ENCODE measurements around the gene GSG1L. TPM values are rescaled to one million over a fixed set of nuclear protein-coding genes. Genes with fewer than 3 reads are reported as not detected.
A peak's percentile ranks its signal among the peaks of the same experiment; 100 is the strongest.

The GSG1L gene
- total and polyA plus RNA-seq, 5 donors: 29.5 to 44.8 (median 33.4) TPM

DNA sequence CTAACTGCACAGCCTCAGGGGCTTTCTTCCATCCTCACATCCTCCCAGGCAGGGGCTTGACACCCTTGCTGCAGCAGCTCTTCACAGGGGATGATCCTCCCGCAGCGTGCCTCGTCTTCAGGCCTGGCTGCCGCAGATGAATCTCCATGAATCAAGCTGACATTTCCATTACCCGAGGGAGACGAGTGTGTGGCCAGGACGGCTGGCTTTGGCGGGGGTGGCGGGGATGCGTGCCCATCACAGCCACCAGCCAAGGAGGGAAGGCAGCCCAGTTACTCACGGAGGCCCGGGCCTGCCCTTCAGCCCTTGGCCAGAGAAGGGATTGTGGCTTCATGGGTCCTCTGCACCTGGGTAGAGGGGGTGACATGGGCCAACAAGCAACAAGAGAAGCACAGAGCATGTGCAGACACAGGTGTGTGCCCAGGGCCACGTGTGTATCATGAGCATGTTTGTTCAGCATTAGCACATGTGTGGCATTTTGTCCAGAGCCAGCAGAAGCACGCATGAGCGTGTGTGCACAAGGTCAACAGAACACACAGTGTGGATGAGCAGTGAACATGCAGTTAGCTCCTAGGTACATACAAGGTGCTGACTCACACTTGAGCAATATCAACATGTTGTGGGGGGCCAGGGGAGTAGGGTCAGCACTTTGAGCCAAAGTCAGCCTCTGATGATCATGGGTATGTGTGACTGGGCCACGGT is 277.1 kb downstream of the GSG1L start:
- ATAC-seq: no peak
- 79% methylated on average over 16 of the region's 16 CpGs for WGBS
- no peaks in the 10 kb centered on the region for H3K9me3 ChIP-seq (ENCODE audit: control insufficient read depth, low read length)
- no peaks in the 10 kb centered on the region for H3K4me1 ChIP-seq (ENCODE audit: control insufficient read depth, insufficient read depth, low read length)
- H3K27ac ChIP-seq (ENCODE audit: low read length): no peak overlapping the region
- no peaks in the 10 kb centered on the region for H3K27me3 ChIP-seq (ENCODE audit: control insufficient read depth, insufficient read depth)
- intact Hi-C loops (cut with DNase I): no loop called here
- no peak overlapping the region for H3K4me3 ChIP-seq (ENCODE audit: low read length)
- DNase-seq: no peak

DNA sequence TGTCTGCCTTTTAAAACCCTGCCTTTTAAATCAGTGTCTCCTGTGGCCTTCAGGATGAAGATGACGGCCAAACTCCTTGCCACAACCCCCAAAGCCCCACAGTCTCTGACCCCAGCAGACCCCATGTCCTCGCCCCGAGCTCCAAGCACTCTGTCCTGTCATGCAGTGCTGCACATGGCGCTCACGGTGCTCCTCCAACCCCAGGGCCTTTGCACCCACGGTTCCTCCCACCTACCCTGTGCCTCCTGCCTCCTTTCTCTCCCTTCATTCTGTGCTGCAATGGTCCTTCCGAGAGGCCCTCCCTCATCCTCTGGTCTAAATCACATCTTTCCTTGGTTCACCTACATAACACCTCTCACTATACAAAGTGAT is 278.2 kb downstream of the GSG1L start:
- 91% methylated on average over 7 of the region's 7 CpGs for WGBS
- H3K4me1 ChIP-seq (ENCODE audit: control insufficient read depth, insufficient read depth, low read length): no peaks in the 10 kb centered on the region

DNA sequence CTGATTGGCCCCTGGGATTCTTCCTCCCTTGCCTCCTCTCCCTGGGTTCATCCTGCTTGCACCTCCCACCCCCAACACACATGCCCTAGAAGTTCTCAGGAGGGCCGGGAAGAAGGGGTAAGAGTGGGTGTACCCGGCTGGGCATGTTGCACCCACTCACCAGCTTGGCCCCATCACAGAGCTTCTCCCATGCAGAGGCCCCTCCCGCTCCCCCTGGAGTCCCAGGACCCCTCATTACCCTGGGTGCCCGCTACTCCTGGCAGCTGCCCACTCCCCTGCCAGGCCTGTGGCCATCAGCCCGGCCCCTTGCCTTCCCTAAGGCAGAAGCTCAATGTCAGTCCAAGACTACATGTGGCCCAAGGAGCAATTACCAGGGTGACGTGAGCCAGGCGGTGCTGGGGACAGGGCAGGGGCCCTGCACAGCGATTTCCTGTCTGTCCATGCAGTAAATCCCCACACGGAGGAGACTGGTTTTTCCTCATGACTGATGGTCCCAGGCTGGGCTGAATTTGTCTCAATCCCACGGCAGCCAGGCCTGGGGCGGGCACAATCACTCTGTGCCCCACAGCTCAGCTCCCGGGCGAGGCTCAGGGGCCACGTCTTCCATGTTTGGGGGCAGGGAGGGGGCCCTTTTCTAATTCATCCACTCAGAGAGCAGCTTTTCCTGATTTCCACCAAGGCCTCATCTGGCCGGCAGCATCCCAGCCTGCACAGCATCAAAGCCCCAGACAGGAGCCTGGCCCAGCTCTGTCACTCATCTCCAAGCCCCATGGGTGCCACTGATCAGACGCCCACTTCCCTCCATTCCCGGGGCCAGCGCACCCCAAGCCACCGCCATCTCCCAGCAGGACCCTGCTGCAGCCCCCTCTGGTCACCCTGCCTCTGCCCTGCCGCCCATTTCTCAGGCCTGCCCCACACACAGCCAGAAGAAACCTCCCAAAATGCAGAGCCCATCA is 278.9 kb downstream of the GSG1L start:
- no peak for DNase-seq

More for the DNA sequence above, 278.2 kb downstream of the GSG1L start:
- intact Hi-C loops (cut with DNase I): no loop called here
- no peak for ATAC-seq
- H3K9me3 ChIP-seq (ENCODE audit: control insufficient read depth, low read length): no peaks in the 10 kb centered on the region
- DNase-seq: no peak
- no peak overlapping the region for H3K27ac ChIP-seq (ENCODE audit: low read length)
- no peaks in the 10 kb centered on the region for H3K27me3 ChIP-seq (ENCODE audit: control insufficient read depth, insufficient read depth)
- no peak overlapping the region for H3K4me3 ChIP-seq (ENCODE audit: low read length)

DNA sequence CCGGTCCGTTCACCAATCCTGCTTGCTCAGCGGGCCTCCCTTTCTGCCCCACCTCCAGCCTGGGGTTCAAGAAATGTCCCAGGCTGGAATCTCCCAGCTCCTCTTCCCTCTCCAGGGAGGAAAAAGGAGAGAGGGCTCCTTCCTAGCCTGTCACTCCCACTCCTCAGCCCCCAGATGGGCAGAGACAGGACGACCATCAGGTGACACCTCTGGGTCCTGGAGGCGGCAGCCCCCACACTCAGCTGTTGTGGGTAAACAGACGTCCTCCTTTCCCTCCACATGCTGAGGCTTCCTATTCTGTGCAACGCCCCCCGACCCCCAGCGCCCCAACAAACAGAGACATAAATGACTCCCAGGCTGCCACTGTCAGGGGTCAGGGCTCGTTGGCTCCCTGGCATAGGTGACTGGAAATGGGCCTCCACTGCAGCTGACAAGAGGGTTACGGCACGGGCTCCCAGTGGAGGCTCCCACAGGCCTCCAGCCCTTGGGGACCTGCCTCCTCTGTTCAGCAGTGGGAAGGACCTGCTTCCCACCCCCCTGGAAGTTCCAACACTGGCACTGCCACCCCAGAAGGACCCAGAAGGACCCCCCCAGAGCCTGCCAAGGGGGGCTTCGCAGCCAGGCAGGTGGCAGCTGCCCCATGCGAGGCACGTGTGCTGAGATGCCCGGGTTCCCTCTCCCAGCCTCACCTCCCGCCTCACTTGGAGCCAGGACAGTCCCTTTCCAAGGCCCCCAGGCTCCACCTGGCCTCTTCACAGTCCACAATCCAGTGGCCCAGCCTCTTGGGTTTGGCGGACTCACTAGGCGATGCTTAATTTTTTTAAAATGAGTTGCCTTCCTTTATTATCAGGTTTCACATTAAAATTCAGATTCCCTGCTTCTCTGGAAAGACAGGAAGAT is 281.3 kb downstream of the GSG1L start:
- Histone ChIP-seq H3K4me1 (ENCODE audit: control insufficient read depth, insufficient read depth, low read length) (no peaks in the 10 kb centered on the region), H3K4me3 (ENCODE audit: low read length) (no peak overlapping the region), H3K27ac (ENCODE audit: low read length) (no peak overlapping the region), H3K27me3 (ENCODE audit: control insufficient read depth, insufficient read depth) (no peaks in the 10 kb centered on the region), H3K9me3 (ENCODE audit: control insufficient read depth, low read length) (no peaks in the 10 kb centered on the region)
- WGBS: 74% methylated on average over 19 of the region's 19 CpGs
- no peak for ATAC-seq
- DNase-seq: peak in 1 of 3 donors; percentile 41
- intact Hi-C loops (cut with DNase I): no loop called here

More for the DNA sequence above, 278.9 kb downstream of the GSG1L start:
- no peak for ATAC-seq
- Histone ChIP-seq H3K4me1 (ENCODE audit: control insufficient read depth, insufficient read depth, low read length) (no peaks in the 10 kb centered on the region), H3K27ac (ENCODE audit: low read length) (no peak overlapping the region), H3K27me3 (ENCODE audit: control insufficient read depth, insufficient read depth) (no peaks in the 10 kb centered on the region), H3K9me3 (ENCODE audit: control insufficient read depth, low read length) (no peaks in the 10 kb centered on the region), H3K4me3 (ENCODE audit: low read length) (no peak overlapping the region)
- intact Hi-C loops (cut with DNase I): no loop called here
- 66% methylated on average over 20 of the region's 20 CpGs for WGBS

DNA sequence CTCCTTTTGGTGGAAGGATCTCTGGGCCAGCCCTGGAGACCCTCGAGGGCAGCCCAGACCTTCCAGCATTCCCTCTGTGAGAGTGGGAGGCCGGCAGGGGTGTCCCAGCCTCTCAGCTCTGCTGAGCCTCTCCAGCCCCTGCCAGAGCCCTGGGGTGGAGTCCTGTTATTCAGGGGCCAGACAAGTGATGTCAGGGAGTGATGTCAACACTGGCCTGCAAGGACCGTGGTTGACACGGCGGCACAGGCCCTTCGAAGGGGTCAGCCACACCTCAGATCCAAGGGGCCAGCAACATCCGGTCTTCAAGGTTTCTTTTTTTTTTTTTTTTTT is 282.4 kb downstream of the GSG1L start:
- no peaks in the 10 kb centered on the region for H3K27me3 ChIP-seq (ENCODE audit: control insufficient read depth, insufficient read depth)
- WGBS: 31% methylated on average over 7 of the region's 7 CpGs
- peak; percentile 83 to 89 for ATAC-seq
- H3K4me1 ChIP-seq (ENCODE audit: control insufficient read depth, insufficient read depth, low read length): no peaks in the 10 kb centered on the region
- no peak overlapping the region for H3K4me3 ChIP-seq (ENCODE audit: low read length)
- H3K9me3 ChIP-seq (ENCODE audit: control insufficient read depth, low read length): no peaks in the 10 kb centered on the region
- DNase-seq: peak; percentile 78 to 88 (median 78)
- H3K27ac ChIP-seq (ENCODE audit: low read length): no peak overlapping the region
- intact Hi-C loops (cut with DNase I): no loop called here

DNA sequence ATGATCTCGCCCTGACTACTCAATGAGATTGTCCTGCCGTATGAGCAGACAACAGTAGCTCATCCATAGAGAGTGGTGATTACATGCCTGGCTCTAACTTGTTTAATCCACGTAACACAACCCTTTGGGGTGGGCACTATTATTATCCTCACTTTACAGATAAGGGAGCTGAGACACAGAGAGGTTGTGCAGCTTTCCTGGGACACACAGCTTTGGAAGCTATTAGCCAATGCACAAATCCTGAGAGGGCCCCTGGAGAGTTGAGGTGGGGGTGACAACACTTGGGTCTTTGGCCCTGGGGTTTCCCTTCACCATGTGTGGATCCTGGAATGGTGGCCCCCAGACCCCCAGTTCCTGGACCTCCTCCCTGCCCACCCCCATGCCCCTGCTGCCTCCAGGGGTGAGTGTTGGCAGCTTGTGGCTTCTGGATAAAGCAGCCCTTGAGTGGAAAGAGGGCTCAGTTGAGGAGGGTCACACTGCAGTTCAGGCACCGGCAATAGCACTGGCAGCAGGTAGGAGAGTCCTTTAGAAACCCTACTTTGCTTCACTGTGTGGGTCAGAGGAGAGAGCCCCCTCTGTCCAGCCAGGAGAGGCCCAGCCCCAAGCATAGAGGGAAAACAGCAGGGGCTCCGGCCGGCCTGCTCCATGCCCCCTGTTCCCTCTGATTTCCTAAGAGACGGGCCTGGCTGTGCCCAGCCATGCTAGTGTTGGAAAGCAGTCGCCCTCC is 282.9 kb downstream of the GSG1L start:
- WGBS: 72% methylated on average over 8 of the region's 8 CpGs

DNA sequence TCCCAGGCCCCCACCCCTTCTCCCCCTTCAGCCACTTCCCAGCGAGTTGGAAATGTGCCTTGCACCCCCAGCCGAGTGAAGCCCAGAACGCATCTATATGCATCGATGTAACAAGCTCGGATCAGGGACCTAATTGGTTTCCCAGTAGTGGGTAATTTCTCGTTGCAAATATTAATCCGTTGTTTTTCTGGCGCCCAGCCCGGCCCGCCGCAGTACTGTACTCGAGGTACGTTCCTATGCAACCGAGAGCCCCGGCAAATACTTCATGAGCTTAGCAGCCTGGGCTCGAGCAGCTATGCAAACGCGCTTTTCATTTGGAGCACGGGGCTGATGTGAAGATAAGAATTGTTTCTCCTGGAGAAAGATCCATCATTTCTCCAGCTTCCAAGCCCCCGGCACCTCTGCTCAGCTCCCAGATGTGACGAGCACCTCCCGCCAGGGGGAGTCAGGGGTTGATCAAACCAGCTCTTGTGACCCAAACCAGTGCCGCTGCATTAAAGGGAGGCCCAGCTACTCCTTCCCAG is 283.8 kb downstream of the GSG1L start:
- Histone ChIP-seq H3K4me3 (ENCODE audit: low read length) (no peak overlapping the region), H3K27me3 (ENCODE audit: control insufficient read depth, insufficient read depth) (no peaks in the 10 kb centered on the region), H3K9me3 (ENCODE audit: control insufficient read depth, low read length) (no peaks in the 10 kb centered on the region), H3K4me1 (ENCODE audit: control insufficient read depth, insufficient read depth, low read length) (no peaks in the 10 kb centered on the region), H3K27ac (ENCODE audit: low read length) (no peak overlapping the region)
- ATAC-seq (no peak), DNase-seq (peak in 2 of 3 donors; percentile 44 to 79)
- intact Hi-C loops (cut with DNase I): no loop called here
- WGBS: 62% methylated on average over 23 of the region's 23 CpGs

More for the DNA sequence above, 282.9 kb downstream of the GSG1L start:
- intact Hi-C loops (cut with DNase I): no loop called here
- no peaks in the 10 kb centered on the region for H3K27me3 ChIP-seq (ENCODE audit: control insufficient read depth, insufficient read depth)
- ATAC-seq: peak in 1 of 2 donors; percentile 13
- DNase-seq: no peak
- H3K4me3 ChIP-seq (ENCODE audit: low read length): no peak overlapping the region
- no peaks in the 10 kb centered on the region for H3K9me3 ChIP-seq (ENCODE audit: control insufficient read depth, low read length)
- H3K4me1 ChIP-seq (ENCODE audit: control insufficient read depth, insufficient read depth, low read length): no peaks in the 10 kb centered on the region
- no peak overlapping the region for H3K27ac ChIP-seq (ENCODE audit: low read length)

DNA sequence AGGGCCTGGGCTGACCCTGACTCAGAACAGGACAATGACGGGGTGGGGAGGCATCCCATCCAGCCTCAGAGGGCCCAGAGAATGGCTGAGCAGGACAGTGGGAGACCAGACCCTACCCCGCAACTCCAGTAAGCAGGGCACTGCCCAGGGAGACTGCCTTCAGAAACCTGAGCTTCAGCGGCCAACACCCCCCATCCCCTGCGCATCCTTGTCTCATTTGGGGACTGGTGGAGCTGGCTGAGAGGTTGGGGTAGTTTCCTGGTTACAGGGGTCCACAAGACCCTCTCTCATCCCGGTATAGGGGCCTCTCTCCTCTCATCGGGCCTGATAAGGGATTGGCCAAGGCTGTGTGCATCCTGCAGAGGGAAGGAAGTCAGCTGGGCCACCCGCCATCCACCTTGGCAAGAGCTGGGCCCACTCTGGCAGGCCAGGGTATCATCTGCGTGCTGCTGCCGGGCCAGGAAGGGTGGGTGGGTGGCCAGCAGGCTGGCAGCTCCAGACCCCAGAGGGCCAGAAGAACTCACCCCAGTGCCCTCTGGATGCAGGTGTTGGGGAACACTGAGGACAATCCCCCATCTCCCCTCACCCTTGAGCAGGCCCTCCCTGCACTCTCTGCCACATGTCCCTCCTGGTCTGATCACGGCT is 284.5 kb downstream of the GSG1L start:
- ATAC-seq: no peak
- intact Hi-C loops (cut with DNase I): no loop called here

DNA sequence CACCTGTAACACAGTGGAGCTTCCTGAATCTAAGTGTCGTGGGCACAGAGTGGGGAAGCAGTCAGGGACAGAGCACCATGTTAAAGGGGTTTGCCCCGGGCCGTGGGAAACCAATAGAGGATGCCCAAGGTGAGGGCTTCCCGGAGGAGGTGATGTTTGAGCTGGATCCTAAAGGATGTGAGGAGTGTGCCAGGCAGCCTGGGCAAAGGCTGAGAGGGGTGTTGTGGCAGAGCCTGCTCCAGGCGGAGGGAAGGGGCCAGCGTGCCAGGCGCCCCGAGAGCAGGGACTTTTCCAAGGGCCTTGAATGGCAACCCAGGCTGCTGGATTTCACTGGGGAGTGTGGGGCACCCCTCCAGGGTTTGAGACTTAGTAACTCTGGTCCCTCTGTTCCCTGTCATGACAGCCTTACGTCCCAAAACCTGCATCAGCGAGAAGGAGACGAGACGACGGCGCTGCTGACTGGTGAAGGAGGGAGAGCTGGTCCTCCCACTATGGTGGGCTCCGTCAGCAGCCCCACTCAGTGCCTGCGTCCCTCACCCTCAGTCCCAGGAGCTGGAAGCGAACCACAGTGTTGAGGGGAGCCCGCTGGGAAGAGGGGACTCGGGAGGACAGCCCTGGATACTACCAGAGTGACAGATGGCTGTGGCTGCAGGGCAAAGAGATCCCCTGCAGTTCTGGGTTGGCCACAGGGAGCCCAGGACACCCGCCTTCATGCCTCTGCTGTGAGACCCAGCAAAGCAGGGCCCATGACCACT is 285.2 kb downstream of the GSG1L start:
- ATAC-seq: no peak
- Histone ChIP-seq H3K9me3 (ENCODE audit: control insufficient read depth, low read length) (no peaks in the 10 kb centered on the region), H3K4me1 (ENCODE audit: control insufficient read depth, insufficient read depth, low read length) (no peaks in the 10 kb centered on the region), H3K27me3 (ENCODE audit: control insufficient read depth, insufficient read depth) (no peaks in the 10 kb centered on the region), H3K27ac (ENCODE audit: low read length) (no peak overlapping the region), H3K4me3 (ENCODE audit: low read length) (no peak overlapping the region)
- intact Hi-C loops (cut with DNase I): no loop called here
- 97% methylated on average over 20 of the region's 20 CpGs for WGBS
- no peak for DNase-seq

More for the DNA sequence above, 284.5 kb downstream of the GSG1L start:
- Histone ChIP-seq H3K27me3 (ENCODE audit: control insufficient read depth, insufficient read depth) (no peaks in the 10 kb centered on the region), H3K27ac (ENCODE audit: low read length) (no peak overlapping the region), H3K4me3 (ENCODE audit: low read length) (no peak overlapping the region), H3K9me3 (ENCODE audit: control insufficient read depth, low read length) (no peaks in the 10 kb centered on the region), H3K4me1 (ENCODE audit: control insufficient read depth, insufficient read depth, low read length) (no peaks in the 10 kb centered on the region)
- 63% methylated on average over 10 of the region's 10 CpGs for WGBS
- DNase-seq: no peak

Data from right cardiac atrium (tissue), 5 donors.